WI38 (cell line): ENCODE results near the gene TNRC18.

ENCODE experiments used
- H3K4me3 ChIP-seq: 2 replicates; pipeline ENCODE4 v1.5.1; 2011; ENCODE audit warnings: low read depth, mild to moderate bottlenecking, control low read depth, low read length
- TF ChIP-seq, protein P1 (sequence below): IDR thresholded peaks from 2 replicates; pipeline ENCODE4 v1.5.1; 2012; ENCODE audit warnings: low read depth, mild to moderate bottlenecking, control low read depth, low read length

TNRC18 gene

GRCh38 chr7:5439572-5440496, 16.2 kb upstream of the TNRC18 start:
- H3K4me3 ChIP-seq: no peak overlapping the region
- TF ChIP-seq, protein P1, sequence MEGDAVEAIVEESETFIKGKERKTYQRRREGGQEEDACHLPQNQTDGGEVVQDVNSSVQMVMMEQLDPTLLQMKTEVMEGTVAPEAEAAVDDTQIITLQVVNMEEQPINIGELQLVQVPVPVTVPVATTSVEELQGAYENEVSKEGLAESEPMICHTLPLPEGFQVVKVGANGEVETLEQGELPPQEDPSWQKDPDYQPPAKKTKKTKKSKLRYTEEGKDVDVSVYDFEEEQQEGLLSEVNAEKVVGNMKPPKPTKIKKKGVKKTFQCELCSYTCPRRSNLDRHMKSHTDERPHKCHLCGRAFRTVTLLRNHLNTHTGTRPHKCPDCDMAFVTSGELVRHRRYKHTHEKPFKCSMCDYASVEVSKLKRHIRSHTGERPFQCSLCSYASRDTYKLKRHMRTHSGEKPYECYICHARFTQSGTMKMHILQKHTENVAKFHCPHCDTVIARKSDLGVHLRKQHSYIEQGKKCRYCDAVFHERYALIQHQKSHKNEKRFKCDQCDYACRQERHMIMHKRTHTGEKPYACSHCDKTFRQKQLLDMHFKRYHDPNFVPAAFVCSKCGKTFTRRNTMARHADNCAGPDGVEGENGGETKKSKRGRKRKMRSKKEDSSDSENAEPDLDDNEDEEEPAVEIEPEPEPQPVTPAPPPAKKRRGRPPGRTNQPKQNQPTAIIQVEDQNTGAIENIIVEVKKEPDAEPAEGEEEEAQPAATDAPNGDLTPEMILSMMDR: no peak

GRCh38 chr7:5439209-5439571, 15.6 kb upstream of the TNRC18 start:
- no peak overlapping the region for H3K4me3 ChIP-seq
- TF ChIP-seq, protein P1: no peak

GRCh38 chr7:5437987-5438386, 14.4 kb upstream of the TNRC18 start:
- TF ChIP-seq, protein P1: no peak
- H3K4me3 ChIP-seq: no peak overlapping the region

- TF ChIP-seq, protein P1: no peak
Observed at GRCh38 chr7:5437348-5437892, 13.8 kb upstream of the TNRC18 start.

DNA sequence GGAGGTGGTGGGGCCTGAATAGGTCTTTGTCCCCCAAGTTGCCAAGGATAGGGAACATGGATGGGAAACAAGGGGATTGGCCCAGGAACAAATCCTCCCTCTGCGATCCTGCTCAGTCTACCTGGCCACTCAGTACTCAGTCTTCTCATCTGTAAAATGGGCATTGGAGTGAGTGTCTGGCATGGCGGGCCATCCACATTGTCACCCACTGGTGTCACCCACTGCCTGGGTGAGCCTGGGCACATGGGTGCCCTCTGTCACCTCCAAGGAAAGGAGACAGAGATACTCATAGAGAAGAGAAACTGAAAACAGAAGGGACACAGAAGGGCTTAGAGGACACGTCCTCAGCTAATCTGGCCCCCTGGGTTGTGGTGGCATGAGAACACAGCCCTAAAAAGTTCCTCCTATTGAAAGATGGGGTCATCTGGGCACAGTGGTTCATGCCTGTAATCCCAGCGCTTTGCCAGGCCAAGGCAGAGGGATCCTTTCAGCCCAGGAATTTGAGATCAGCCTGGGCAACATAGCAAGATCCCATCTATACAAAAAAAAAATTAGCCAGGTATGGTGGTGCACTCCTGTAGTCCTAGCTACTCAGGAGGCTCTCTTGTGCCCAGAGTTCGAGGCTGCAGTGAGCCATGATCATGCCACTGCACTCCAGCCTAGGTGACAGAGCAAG, 12.5 kb upstream of the TNRC18 start:
- H3K4me3 ChIP-seq: no peak overlapping the region
- TF ChIP-seq, protein P1: no peak

More at GRCh38 chr7:5437348-5437892, 13.8 kb upstream of the TNRC18 start:
- no peak overlapping the region for H3K4me3 ChIP-seq

DNA sequence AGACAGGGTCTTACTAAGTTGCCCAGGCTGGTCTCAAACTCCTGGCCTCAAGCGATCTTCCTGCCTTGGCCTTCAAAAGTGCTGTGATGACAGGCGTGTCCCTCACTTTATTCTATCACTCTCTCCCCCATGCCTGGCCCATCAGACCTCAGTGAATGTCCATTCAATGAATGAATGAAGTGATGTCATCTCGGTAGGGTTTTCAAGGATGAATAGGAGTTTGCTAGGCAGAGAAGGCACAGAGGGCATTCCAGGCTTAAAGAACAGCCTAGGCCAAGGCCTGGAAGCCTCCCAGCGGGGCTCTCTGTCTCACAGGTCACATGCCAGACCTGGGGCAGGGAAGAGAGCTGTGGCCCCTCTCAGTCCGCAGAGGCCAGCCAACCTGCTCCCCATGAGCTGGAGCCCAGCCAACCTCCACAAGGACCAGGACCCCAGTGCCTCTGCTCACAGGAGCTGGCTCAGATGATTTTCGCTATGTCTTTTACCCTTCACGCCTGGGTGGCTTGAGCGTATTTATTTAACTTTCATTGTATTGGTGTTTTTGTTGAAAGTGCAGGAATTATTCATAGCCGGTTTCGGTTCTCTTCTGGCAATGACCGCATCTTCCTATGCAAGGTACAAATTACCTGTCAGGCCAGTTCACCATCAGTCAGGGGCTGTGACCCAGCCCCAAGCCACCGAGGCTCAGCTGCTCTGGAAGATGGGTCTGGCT, 11.8 kb upstream of the TNRC18 start:
- H3K4me3 ChIP-seq: no peak overlapping the region
- TF ChIP-seq, protein P1: no peak
